GM04503 (cell line): ENCODE measurements around the gene PCDHA12.
"Not testable (repeated sequence)": the region's sequence is repeated elsewhere in the genome, so short reads cannot be mapped to it uniquely, and the experiment has no call there.

Experiments used
- DNase-seq: peaks from one replicate; pipeline ENCODE4 v3.0.0-alpha.2; 2012; ENCODE audit warnings: low read depth

PCDHA12 gene

GRCh38 chr5:140857177-140857986 lies 17.7 kb upstream of the PCDHA12 start:
- no peak for DNase-seq

DNA sequence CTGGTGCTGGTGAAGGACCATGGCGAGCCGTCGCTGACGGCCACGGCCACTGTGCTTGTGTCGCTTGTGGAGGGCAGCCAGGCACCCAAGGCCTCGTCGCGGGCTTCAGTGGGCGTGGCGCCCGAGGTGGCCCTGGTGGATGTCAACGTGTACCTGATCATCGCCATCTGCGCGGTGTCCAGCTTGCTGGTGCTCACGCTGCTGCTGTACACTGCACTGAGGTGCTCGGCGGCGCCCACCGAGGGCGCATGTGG lies 17.2 kb upstream of the PCDHA12 start:
- DNase-seq = no peak

GRCh38 chr5:140862441-140863295 lies 12.4 kb upstream of the PCDHA12 start:
- DNase-seq = no peak

DNA sequence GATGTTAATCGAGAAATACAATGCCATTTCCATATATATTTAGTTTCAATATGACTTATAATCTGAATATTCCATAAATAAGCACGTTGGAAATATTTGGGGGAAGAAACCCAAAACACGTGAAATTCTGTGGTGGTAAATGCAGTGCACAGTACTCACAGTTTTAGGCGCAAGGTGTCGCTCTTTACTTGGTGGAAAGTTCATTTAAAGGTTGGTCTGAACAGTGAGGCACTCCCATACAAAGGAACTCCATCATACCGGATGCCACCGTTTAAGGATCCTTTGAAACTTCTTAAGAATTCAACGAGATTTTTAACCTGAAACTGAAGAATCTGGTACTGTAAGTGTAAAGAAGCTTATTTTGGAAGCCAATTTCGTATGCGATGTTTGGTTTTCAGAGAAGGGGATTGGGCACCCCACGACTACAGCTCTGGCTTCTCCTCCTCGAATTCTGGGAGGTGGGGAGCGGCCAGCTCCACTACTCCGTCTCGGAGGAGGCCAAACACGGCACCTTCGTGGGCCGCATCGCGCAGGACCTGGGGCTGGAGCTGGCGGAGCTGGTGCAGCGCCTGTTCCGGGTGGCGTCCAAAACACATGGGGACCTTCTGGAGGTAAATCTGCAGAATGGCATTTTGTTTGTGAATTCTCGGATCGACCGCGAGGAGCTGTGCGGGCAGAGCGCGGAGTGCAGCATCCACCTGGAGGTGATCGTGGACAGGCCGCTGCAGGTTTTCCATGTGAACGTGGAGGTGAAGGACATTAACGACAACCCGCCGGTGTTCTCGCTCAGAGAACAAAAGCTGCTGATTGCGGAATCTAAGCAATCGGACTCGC lies 6.2 kb upstream of the PCDHA12 start, which contains the start of gene PCDHA11:
Gene PCDHA11, plus strand, starts transcription at position 237 of the 834 bp plus-strand sequence. Its CDS starts 147 bp downstream, at position 384.
- DNase-seq = no peak

DNA sequence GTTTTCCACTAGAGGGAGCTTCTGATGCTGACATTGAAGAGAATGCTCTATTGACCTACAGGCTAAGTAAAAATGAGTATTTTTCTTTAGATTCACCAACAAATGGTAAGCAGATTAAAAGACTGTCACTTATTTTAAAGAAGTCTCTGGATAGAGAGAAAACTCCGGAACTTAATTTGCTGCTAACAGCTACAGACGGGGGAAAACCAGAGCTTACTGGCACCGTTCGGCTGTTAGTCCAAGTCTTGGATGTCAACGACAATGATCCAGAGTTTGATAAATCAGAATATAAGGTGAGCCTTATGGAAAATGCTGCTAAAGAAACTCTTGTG lies 5.6 kb upstream of the PCDHA12 start:
- DNase-seq = no peak

DNA sequence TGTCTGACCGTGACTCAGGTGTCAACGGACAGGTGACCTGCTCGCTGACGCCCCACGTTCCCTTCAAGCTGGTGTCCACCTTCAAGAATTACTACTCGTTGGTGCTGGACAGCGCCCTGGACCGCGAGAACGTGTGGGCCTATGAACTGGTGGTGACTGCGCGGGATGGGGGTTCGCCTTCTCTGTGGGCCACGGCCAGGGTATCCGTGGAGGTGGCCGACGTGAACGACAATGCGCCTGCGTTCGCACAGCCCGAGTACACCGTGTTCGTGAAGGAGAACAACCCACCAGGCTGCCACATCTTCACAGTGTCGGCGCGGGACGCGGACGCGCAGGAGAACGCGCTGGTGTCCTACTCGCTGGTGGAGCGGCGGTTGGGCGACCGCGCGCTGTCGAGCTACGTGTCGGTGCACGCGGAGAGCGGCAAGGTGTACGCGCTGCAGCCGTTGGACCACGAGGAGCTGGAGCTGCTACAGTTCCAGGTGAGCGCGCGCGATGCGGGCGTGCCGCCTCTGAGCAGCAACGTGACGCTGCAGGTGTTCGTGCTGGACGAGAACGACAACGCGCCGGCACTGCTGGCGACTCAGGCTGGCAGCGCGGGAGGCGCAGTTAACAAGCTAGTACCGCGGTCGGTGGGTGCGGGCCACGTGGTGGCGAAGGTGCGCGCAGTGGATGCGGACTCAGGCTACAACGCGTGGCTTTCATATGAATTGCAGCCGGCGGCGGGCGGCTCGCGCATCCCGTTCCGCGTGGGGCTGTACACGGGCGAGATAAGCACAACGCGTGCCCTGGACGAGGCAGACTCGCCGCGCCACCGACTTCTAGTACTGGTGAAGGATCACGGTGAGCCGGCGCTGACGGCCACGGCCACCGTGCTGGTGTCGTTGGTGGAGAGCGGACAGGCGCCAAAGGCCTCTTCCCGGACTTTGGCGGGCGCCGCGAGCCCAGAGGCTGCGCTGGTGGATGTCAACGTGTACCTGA lies 4.6 kb upstream of the PCDHA12 start:
- DNase-seq = no peak

GRCh38 chr5:140876541-140877261 lies 1.6 kb downstream of the PCDHA12 start:
- DNase-seq = not testable (repeated sequence)

- DNase-seq = no peak
Observed at GRCh38 chr5:140877262-140877581, 2.1 kb downstream of the PCDHA12 start.

GRCh38 chr5:140881889-140882590 lies 6.9 kb downstream of the PCDHA12 start, which contains the start of gene PCDHA13:
PCDHA13 (plus strand) TSS chr5:140882124; CDS start chr5:140882269, 145 bp downstream.
- DNase-seq = no peak

- DNase-seq = no peak
Observed at GRCh38 chr5:140882591-140882899, 7.4 kb downstream of the PCDHA12 start.

DNA sequence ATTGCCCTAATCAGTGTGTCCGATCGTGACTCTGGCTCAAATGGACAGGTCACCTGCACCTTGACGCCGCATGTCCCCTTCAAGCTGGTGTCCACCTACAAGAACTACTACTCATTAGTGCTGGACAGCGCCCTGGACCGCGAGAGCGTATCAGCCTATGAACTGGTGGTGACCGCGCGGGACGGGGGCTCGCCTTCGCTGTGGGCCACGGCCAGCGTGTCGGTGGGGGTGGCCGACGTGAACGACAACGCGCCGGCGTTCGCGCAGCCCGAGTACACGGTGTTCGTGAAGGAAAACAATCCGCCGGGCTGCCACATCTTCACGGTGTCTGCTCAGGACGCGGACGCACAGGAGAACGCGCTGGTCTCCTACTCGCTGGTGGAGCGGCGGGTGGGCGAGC lies 8.3 kb downstream of the PCDHA12 start:
- DNase-seq = no peak

DNA sequence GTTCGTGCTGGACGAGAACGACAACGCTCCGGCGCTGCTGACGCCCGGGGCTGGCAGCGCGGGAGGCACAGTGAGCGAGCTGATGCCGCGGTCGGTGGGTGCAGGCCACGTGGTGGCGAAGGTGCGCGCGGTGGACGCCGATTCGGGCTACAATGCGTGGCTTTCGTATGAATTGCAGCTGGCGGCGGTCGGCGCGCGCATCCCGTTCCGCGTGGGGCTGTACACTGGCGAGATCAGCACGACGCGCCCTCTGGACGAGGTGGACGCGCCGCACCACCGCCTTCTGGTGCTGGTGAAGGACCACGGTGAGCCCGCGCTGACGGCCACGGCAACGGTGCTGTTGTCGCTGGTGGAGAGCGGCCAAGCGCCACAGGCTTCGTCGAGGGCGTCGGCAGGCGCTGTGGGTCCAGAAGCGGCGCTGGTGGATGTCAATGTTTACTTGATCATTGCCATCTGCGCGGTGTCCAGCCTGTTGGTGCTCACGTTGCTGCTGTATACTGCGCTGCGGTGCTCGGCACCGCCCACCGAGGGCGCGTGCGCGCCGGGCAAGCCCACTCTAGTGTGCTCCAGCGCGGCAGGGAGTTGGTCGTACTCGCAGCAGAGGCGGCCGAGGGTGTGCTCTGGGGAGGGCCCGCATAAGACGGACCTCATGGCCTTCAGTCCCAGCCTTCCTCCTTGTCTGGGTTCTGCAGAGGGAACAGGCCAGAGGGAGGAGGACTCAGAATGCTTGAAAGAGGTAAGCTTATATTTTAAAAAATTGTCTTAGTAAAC lies 9.0 kb downstream of the PCDHA12 start:
- no peak for DNase-seq

DNA sequence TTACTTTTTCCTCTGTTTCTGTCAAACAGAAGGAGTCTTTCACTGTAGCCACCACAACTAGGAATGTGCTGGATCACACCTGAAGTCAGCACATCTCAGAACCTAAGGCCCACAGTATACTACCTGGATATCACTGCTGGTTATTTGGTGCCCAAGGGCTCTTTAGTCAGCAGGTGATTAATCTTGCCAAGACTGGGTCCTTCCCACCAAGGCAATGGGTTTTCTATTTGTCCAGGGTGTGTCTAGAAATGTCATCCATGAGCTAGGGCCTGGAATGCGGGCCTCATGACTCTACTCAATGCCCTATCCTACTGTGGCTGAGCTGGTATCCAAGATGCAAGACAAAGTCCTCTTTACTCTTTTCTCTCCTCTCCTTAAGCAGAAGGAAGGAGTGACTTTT lies 41.2 kb downstream of the PCDHA12 start:
- no peak for DNase-seq

- no peak for DNase-seq
Observed at GRCh38 chr5:140923601-140924000, 48.5 kb downstream of the PCDHA12 start.

DNA sequence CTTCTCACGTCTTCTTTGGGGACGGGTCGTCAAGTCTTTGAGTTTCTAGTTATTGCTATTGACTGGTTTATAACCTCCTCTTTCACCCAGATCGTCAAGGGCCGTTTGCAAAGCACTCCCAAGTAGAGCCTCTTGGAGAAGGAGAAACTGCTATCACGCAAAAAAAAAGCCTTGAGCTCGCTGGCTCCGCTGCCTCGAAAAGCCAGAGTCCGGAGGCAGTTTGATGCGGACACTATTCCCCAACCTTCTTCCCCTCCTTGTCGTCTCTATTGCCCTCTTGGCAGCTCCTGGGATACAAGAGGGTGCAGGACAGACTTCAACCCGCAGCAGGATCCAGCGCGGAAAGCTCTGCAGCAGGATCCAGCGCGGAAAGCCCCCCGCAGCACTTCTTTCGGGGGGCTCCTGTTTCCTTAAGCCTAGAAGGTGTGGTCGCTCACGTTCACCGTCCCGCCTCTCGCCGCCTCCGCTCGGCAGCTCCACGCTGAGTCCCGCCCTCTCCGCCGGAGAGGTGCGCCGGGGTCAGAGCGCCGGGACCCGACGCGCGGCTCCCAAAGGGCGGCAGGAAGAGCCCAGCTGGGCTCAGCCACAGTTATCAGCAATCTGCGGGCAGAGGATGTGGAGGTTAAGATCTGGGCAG lies 50.8 kb downstream of the PCDHA12 start, which contains the start of gene PCDHAC1:
Gene PCDHAC1, plus strand, starts transcription at position 494 of the 637 bp plus-strand sequence. CDS start 594 bp downstream, outside the sequence.
- DNase-seq = no peak

- no peak for DNase-seq
Observed at GRCh38 chr5:140926443-140927227, 51.5 kb downstream of the PCDHA12 start.

DNA sequence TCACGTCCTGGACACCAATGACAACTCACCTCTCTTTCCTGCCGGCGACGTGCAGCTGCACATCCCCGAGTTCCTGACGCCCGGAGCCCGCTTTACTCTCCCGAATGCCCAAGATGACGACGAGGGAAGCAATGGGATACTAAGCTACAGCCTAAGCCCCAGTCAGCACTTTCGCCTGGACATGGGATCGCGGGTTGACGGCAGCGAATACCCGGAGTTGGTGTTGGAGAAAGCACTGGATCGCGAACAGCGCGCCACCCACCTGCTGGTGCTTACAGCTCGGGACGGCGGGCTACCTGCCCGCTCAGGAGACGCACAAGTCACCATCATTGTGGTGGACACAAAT lies 52.1 kb downstream of the PCDHA12 start:
- no peak for DNase-seq
